ENCODE results near the gene LANCL2.

LANCL2 gene

GRCh38 chr7:55427342-55427741 lies 62.2 kb downstream of the LANCL2 start:
- Histone ChIP-seq H3K36me3 (ENCODE audit: control insufficient read depth in 4 of 4, insufficient read depth in 4 of 4, low read length in 3 of 4) (peaks cover 0 to 21% (median 3%) of the 10 kb centered on the region in 4 experiments), H3K4me3 (ENCODE audit: control insufficient read depth in 1 of 7, extremely low read depth in 1 of 7, insufficient read depth in 4 of 7, low read depth in 2 of 7, low read length in 6 of 7) (no peak overlapping the region), H3K4me1 (ENCODE audit: control extremely low read depth in 1 of 4, control insufficient read depth in 4 of 4, insufficient read depth in 4 of 4, low read length in 3 of 4) (peaks cover 0 to 25% (median 11%) of the 10 kb centered on the region in 4 experiments), H3K27ac (ENCODE audit: insufficient read depth in 1 of 2, low read depth in 1 of 2, low read length in 2 of 2, poor library complexity in 1 of 2, severe bottlenecking in 2 of 2) (no peak overlapping the region), H3K27me3 (replicated peaks in 2 of 5; ENCODE audit: control insufficient read depth in 4 of 5, insufficient read depth in 5 of 5, low read length in 4 of 5) (no peaks in the 10 kb centered on the region), H3K9me3 (ENCODE audit: control extremely low read depth in 1 of 5, control insufficient read depth in 4 of 5, insufficient read depth in 2 of 5, low read depth in 1 of 5, low read length in 4 of 5) (no peaks in the 10 kb centered on the region)
- no peak for DNase-seq
- ChIA-PET CTCF (no interaction called here), POLR2A (no interaction called here)
- WGBS (ENCODE audit: insufficient coverage) = 63% methylated on average over 3 of the region's 4 CpGs

GRCh38 chr7:55427800-55428199 lies 62.7 kb downstream of the LANCL2 start:
- WGBS (ENCODE audit: insufficient coverage) = 100% methylated on average over 9 of the region's 11 CpGs
- POLR2A ChIA-PET = no interaction called here
- DNase-seq = no peak
- peaks cover 0 to 25% (median 11%) of the 10 kb centered on the region in 4 experiments for H3K4me1 ChIP-seq (ENCODE audit: control extremely low read depth in 1 of 4, control insufficient read depth in 4 of 4, insufficient read depth in 4 of 4, low read length in 3 of 4)
- no peaks in the 10 kb centered on the region for H3K27me3 ChIP-seq (replicated peaks in 2 of 5; ENCODE audit: control insufficient read depth in 4 of 5, insufficient read depth in 5 of 5, low read length in 4 of 5)
- no peaks in the 10 kb centered on the region for H3K9me3 ChIP-seq (ENCODE audit: control extremely low read depth in 1 of 5, control insufficient read depth in 4 of 5, insufficient read depth in 2 of 5, low read depth in 1 of 5, low read length in 4 of 5)
- H3K27ac ChIP-seq (ENCODE audit: insufficient read depth in 1 of 2, low read depth in 1 of 2, low read length in 2 of 2, poor library complexity in 1 of 2, severe bottlenecking in 2 of 2) = no peak overlapping the region
- H3K4me3 ChIP-seq (ENCODE audit: control insufficient read depth in 1 of 7, extremely low read depth in 1 of 7, insufficient read depth in 4 of 7, low read depth in 2 of 7, low read length in 6 of 7) = no peak overlapping the region
- H3K36me3 ChIP-seq (ENCODE audit: control insufficient read depth in 4 of 4, insufficient read depth in 4 of 4, low read length in 3 of 4) = peaks cover 0 to 21% (median 3%) of the 10 kb centered on the region in 4 experiments
- CTCF ChIA-PET = no interaction called here

- no peak for DNase-seq
- peaks cover 0 to 15% (median 11%) of the 10 kb centered on the region in 4 experiments for H3K4me1 ChIP-seq (ENCODE audit: control extremely low read depth in 1 of 4, control insufficient read depth in 4 of 4, insufficient read depth in 4 of 4, low read length in 3 of 4)
- peaks cover 0 to 21% (median 3%) of the 10 kb centered on the region in 4 experiments for H3K36me3 ChIP-seq (ENCODE audit: control insufficient read depth in 4 of 4, insufficient read depth in 4 of 4, low read length in 3 of 4)
- no peak overlapping the region for H3K4me3 ChIP-seq (ENCODE audit: control insufficient read depth in 1 of 7, extremely low read depth in 1 of 7, insufficient read depth in 4 of 7, low read depth in 2 of 7, low read length in 6 of 7)
- WGBS (ENCODE audit: insufficient coverage) = 87% methylated on average over 11 of the region's 11 CpGs
- H3K9me3 ChIP-seq (ENCODE audit: control extremely low read depth in 1 of 5, control insufficient read depth in 4 of 5, insufficient read depth in 2 of 5, low read depth in 1 of 5, low read length in 4 of 5) = no peaks in the 10 kb centered on the region
- H3K27me3 ChIP-seq (replicated peaks in 2 of 5; ENCODE audit: control insufficient read depth in 4 of 5, insufficient read depth in 5 of 5, low read length in 4 of 5) = no peaks in the 10 kb centered on the region
- POLR2A ChIA-PET = no interaction called here
- CTCF ChIA-PET = interaction anchor here (1.0 to 1.2 kb wide), 3 partner anchors 15 to 60 kb away, joined by 3 to 5 read pairs (median 3); no protein-coding TSS in a partner anchor
- H3K27ac ChIP-seq (ENCODE audit: insufficient read depth in 1 of 2, low read depth in 1 of 2, low read length in 2 of 2, poor library complexity in 1 of 2, severe bottlenecking in 2 of 2) = no peak overlapping the region
These were observed 64.8 kb downstream of the LANCL2 start for GRCh38 chr7:55429835-55430499.

- ChIA-PET POLR2A (no interaction called here), CTCF (interaction anchor here (0.8 to 2.5 kb wide), 9 partner anchors 8 to 166 kb away, joined by 3 to 15 read pairs (median 4); no protein-coding TSS in a partner anchor)
- Histone ChIP-seq H3K4me3 (ENCODE audit: control insufficient read depth in 1 of 7, extremely low read depth in 1 of 7, insufficient read depth in 4 of 7, low read depth in 2 of 7, low read length in 6 of 7) (no peak overlapping the region), H3K27ac (ENCODE audit: insufficient read depth in 1 of 2, low read depth in 1 of 2, low read length in 2 of 2, poor library complexity in 1 of 2, severe bottlenecking in 2 of 2) (no peak overlapping the region), H3K27me3 (replicated peaks in 2 of 5; ENCODE audit: control insufficient read depth in 4 of 5, insufficient read depth in 5 of 5, low read length in 4 of 5) (no peaks in the 10 kb centered on the region), H3K9me3 (ENCODE audit: control extremely low read depth in 1 of 5, control insufficient read depth in 4 of 5, insufficient read depth in 2 of 5, low read depth in 1 of 5, low read length in 4 of 5) (no peaks in the 10 kb centered on the region), H3K4me1 (ENCODE audit: control extremely low read depth in 1 of 4, control insufficient read depth in 4 of 4, insufficient read depth in 4 of 4, low read length in 3 of 4) (peaks cover 0 to 2% (median 0%) of the 10 kb centered on the region in 4 experiments), H3K36me3 (ENCODE audit: control insufficient read depth in 4 of 4, insufficient read depth in 4 of 4, low read length in 3 of 4) (peaks cover 0 to 13% (median 3%) of the 10 kb centered on the region in 4 experiments)
- no peak for DNase-seq
- 35% methylated on average over 2 of the region's 2 CpGs for WGBS (ENCODE audit: insufficient coverage)
These were observed 66.8 kb downstream of the LANCL2 start for GRCh38 chr7:55431898-55432297.

DNA sequence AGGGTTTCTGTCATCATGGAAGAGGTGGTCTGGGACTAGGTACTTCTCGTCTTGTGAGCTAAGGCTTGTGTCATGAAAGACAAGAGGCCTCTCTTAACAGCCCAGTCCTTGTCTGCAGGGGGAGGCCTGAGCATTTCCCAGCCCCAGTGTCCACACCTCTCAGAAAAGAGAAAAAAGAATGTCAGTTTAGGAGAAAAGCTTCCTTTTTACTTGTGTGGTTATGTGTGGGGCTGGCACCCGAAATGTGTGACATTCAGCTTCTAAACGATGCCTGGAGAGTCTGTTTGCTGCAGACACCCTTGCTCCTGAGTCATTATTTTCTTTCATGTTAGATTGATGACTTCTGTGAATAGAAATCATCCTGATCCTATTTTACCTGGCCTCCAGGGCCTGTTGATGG lies 67.4 kb downstream of the LANCL2 start:
- no peak for DNase-seq
- CTCF ChIA-PET = interaction anchor here (0.8 to 2.5 kb wide), 10 partner anchors 9 to 166 kb away, joined by 3 to 15 read pairs (median 4); no protein-coding TSS in a partner anchor
- H3K27ac ChIP-seq (ENCODE audit: insufficient read depth in 1 of 2, low read depth in 1 of 2, low read length in 2 of 2, poor library complexity in 1 of 2, severe bottlenecking in 2 of 2) = no peak overlapping the region
- no peaks in the 10 kb centered on the region for H3K27me3 ChIP-seq (replicated peaks in 2 of 5; ENCODE audit: control insufficient read depth in 4 of 5, insufficient read depth in 5 of 5, low read length in 4 of 5)
- no peaks in the 10 kb centered on the region for H3K9me3 ChIP-seq (ENCODE audit: control extremely low read depth in 1 of 5, control insufficient read depth in 4 of 5, insufficient read depth in 2 of 5, low read depth in 1 of 5, low read length in 4 of 5)
- 89% methylated on average over 3 of the region's 3 CpGs for WGBS (ENCODE audit: insufficient coverage)
- peaks cover 0 to 6% (median 3%) of the 10 kb centered on the region in 4 experiments for H3K36me3 ChIP-seq (ENCODE audit: control insufficient read depth in 4 of 4, insufficient read depth in 4 of 4, low read length in 3 of 4)
- H3K4me3 ChIP-seq (ENCODE audit: control insufficient read depth in 1 of 7, extremely low read depth in 1 of 7, insufficient read depth in 4 of 7, low read depth in 2 of 7, low read length in 6 of 7) = no peak overlapping the region
- peaks cover 0 to 2% (median 0%) of the 10 kb centered on the region in 4 experiments for H3K4me1 ChIP-seq (ENCODE audit: control extremely low read depth in 1 of 4, control insufficient read depth in 4 of 4, insufficient read depth in 4 of 4, low read length in 3 of 4)
- POLR2A ChIA-PET = no interaction called here

DNA sequence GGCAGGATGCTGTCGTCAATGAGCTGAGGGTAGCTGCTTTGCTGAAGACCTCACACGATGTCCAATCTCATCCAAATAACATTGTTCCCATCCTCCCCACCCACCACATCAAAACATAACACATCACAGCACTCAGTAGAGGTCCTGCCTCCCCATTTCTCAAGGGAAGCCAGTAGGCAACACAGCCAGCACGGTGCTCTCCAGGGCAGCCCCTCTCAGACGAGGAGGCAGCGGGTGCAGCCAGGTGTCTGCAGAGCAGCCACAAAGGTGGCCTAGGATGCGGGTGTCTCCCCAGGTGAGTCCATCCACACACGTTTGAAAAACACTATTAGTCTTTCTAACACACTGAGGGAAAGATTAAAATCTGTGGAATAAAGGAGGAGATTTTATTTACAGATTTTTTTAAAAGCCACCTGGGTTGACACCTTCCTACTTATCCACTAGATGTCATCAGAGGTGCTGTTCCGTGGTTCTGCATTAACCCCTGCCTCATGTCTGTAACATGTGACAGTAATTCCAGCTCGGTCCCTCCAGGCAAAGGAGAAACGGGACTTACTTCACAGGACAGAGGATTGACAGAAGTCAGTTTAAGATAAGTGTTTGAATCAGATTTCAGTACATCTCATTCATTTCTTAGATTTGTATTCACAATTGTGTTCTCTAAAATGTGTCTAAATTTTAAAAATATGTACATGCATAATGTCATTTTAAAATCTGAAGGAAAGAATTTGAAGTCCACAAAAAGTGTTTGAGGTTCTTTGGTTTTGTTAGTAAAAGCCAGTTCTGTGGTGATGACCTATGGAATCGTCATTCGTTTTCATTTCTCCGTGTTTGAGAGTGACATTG lies 68.0 kb downstream of the LANCL2 start:
- Histone ChIP-seq H3K9me3 (ENCODE audit: control extremely low read depth in 1 of 5, control insufficient read depth in 4 of 5, insufficient read depth in 2 of 5, low read depth in 1 of 5, low read length in 4 of 5) (no peaks in the 10 kb centered on the region), H3K27me3 (replicated peaks in 2 of 5; ENCODE audit: control insufficient read depth in 4 of 5, insufficient read depth in 5 of 5, low read length in 4 of 5) (no peaks in the 10 kb centered on the region), H3K4me3 (ENCODE audit: control insufficient read depth in 1 of 7, extremely low read depth in 1 of 7, insufficient read depth in 4 of 7, low read depth in 2 of 7, low read length in 6 of 7) (no peak overlapping the region), H3K36me3 (ENCODE audit: control insufficient read depth in 4 of 4, insufficient read depth in 4 of 4, low read length in 3 of 4) (peaks cover 0 to 6% (median 3%) of the 10 kb centered on the region in 4 experiments), H3K4me1 (ENCODE audit: control extremely low read depth in 1 of 4, control insufficient read depth in 4 of 4, insufficient read depth in 4 of 4, low read length in 3 of 4) (peaks cover 0 to 2% (median 0%) of the 10 kb centered on the region in 4 experiments), H3K27ac (ENCODE audit: insufficient read depth in 1 of 2, low read depth in 1 of 2, low read length in 2 of 2, poor library complexity in 1 of 2, severe bottlenecking in 2 of 2) (no peak overlapping the region)
- peak; percentile 31 to 49 (median 48) for DNase-seq
- ChIA-PET POLR2A (no interaction called here), CTCF (interaction anchor here (0.8 to 2.5 kb wide), 9 partner anchors 10 to 165 kb away, joined by 3 to 15 read pairs (median 3); no protein-coding TSS in a partner anchor)
- 70% methylated on average over 10 of the region's 13 CpGs for WGBS (ENCODE audit: insufficient coverage)

Data from common myeloid progenitor, CD34-positive (primary cell).